Type B pancreatic cell (in vitro differentiated cells): ENCODE data around the gene IL22. TPM values are rescaled to one million over a fixed set of nuclear protein-coding genes. Genes with fewer than 3 reads are reported as not detected.
"Not testable (repeated sequence)": the region's sequence is repeated elsewhere in the genome, so short reads cannot be mapped to it uniquely, and the experiment has no call there.

Experiments used
- DNase-seq: peaks from one replicate; pipeline ENCODE4 v3.0.0; 2021; ENCODE audit warnings: mixed read lengths; ENCODE audit not compliant: unreplicated experiment; ENCODE audit errors: extremely low spot score
- H3K27ac Mint-ChIP-seq: 2 replicates; pipeline ENCODE4 v1.8.0; 2021; ENCODE audit warnings: mild to moderate bottlenecking, mixed read lengths
- H3K27me3 Mint-ChIP-seq: 2 replicates; pipeline ENCODE4 v1.8.0; 2021; ENCODE audit warnings: mixed read lengths
- H3K36me3 Mint-ChIP-seq: 2 replicates; pipeline ENCODE4 v1.8.0; 2021; ENCODE audit warnings: mixed read lengths
- H3K4me1 Mint-ChIP-seq: one replicate; pipeline ENCODE4 v1.8.0; 2021; ENCODE audit warnings: mixed read lengths; ENCODE audit not compliant: unreplicated experiment
- H3K4me3 Mint-ChIP-seq: 2 replicates; pipeline ENCODE4 v1.8.0; 2021; ENCODE audit warnings: mild to moderate bottlenecking, mixed read lengths
- H3K9me3 Mint-ChIP-seq: 2 replicates; pipeline ENCODE4 v1.8.0; 2021; ENCODE audit warnings: mixed read lengths
- total RNA-seq: library from RNA; stranded (reverse); gene quantifications from 2 replicates; pipeline ENCODE4 v1.2.1, GENCODE V29; 2021; ENCODE audit warnings: low replicate concordance
- TF ChIP-seq, protein P1 (sequence below): fragments of 200-600 bp; sonication (generic); conservative IDR thresholded peaks from 2 replicates; pipeline ENCODE4 v1.5.0; 2021; ENCODE audit warnings: antibody characterized with exemption, mild to moderate bottlenecking

IL22 gene
- total RNA-seq, 1 donor from 2014 or later, result not detected

DNA sequence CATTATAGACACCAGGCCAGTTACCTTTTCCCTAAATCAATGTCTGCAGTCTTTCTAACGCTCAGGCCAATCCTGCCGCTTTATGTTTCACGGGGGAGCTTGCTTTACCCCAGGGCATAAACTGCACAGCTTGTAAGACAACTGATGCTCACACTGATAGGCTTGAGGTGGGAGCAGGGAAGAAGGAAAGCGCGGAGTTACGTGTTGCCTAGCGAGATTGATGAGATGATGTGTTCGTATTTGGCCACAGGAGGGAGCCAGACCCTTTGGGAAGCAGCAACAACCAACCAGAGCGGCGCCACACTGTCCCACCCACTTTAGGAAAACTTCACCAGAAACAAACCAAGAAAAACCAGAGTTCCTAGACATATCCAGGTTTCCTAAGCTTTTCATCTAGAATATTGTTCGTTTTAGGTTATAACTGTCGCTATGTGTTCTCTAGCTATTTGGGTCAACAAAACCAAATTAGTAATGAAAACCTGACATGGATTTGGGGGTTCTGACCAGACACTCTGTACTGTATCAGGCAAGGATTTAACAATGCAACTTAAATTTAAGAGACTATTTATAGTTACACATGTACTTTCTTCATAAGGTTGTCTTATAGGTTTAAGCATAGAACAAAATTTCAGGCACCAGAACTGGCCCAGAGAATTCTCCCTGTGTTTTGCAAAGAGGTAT is 30.2 kb downstream of the IL22 start:
- Mint-ChIP-seq H3K9me3 (peaks cover 3% of the 10 kb centered on the region), H3K4me3 (peak overlapping the region; percentile 61), H3K27me3 (peaks cover 27% of the 10 kb centered on the region), H3K4me1 (peaks cover 7% of the 10 kb centered on the region), H3K27ac (no peak overlapping the region), H3K36me3 (no peaks in the 10 kb centered on the region)
- TF ChIP-seq, protein P1, sequence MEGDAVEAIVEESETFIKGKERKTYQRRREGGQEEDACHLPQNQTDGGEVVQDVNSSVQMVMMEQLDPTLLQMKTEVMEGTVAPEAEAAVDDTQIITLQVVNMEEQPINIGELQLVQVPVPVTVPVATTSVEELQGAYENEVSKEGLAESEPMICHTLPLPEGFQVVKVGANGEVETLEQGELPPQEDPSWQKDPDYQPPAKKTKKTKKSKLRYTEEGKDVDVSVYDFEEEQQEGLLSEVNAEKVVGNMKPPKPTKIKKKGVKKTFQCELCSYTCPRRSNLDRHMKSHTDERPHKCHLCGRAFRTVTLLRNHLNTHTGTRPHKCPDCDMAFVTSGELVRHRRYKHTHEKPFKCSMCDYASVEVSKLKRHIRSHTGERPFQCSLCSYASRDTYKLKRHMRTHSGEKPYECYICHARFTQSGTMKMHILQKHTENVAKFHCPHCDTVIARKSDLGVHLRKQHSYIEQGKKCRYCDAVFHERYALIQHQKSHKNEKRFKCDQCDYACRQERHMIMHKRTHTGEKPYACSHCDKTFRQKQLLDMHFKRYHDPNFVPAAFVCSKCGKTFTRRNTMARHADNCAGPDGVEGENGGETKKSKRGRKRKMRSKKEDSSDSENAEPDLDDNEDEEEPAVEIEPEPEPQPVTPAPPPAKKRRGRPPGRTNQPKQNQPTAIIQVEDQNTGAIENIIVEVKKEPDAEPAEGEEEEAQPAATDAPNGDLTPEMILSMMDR, result peak; percentile 92
- peak; percentile 78 for DNase-seq

DNA sequence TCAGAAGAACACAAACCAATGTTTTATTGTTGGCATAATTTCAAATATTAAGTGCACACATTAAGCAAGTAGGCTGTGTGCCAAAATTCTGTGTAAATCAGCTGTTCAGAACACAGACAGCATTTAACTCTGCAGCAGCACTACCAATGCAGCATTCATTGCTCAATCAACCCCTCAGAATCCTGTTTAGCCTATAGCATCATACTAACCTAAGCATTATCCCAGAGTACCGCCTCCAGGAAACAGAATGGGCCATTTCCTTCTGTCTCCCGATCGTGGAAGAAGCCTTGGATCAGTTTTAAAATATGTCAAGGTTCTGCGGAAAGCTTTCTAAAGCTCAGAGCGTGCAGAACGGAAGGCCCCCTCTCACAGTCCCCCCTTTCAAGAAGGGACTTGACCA is 31.1 kb downstream of the IL22 start:
- peaks cover 7% of the 10 kb centered on the region for H3K4me1 Mint-ChIP-seq
- TF ChIP-seq, protein P1, result no peak
- peaks cover 30% of the 10 kb centered on the region for H3K27me3 Mint-ChIP-seq
- H3K36me3 Mint-ChIP-seq, result no peaks in the 10 kb centered on the region
- H3K27ac Mint-ChIP-seq, result no peak overlapping the region
- H3K4me3 Mint-ChIP-seq, result no peak overlapping the region
- no peak for DNase-seq
- H3K9me3 Mint-ChIP-seq, result peaks cover 3% of the 10 kb centered on the region

DNA sequence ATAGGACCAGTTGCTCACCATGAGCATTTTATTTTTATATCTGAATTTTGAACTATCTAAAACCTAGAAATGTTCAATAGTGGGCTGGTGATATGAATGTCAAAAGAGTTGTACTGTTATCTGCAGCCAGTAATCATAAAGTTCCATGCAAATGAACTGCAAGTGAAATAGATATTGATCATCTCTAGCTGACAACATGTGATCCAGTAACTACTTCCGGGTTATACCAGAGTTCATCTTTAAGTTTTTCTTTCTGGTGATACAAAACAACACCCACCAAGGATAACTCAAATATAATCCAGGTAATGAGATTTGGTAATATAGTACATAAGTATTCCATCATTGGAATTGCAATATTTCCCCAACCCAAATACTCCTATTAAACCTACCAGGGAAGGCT is 31.9 kb downstream of the IL22 start:
- H3K36me3 Mint-ChIP-seq, result no peaks in the 10 kb centered on the region
- H3K27ac Mint-ChIP-seq, result no peak overlapping the region
- no peak overlapping the region for H3K4me3 Mint-ChIP-seq
- peaks cover 3% of the 10 kb centered on the region for H3K9me3 Mint-ChIP-seq
- peaks cover 7% of the 10 kb centered on the region for H3K4me1 Mint-ChIP-seq
- TF ChIP-seq, protein P1, result no peak
- no peak for DNase-seq
- peaks cover 30% of the 10 kb centered on the region for H3K27me3 Mint-ChIP-seq

DNA sequence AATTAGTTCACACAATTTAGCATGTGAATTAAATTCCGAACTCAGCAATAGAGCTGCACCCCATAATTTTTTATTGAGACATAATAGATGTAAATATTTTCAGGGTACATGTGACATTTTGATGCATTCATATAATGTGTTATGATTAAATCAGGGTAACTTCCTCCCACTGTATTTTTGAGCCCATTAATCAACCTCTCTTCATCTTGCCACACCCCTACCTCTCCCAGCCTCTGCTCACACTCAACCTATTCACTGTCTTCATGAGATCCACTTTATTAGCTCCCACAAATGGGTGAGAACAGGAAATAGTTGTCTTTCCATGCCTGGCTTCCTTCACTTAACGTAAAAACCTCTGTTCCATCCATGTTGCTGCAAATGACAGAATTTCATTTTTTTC is 42.5 kb downstream of the IL22 start:
- Mint-ChIP-seq H3K36me3 (no peaks in the 10 kb centered on the region), H3K9me3 (no peaks in the 10 kb centered on the region), H3K27me3 (peaks cover 3% of the 10 kb centered on the region), H3K4me1 (peaks cover 15% of the 10 kb centered on the region), H3K4me3 (no peak overlapping the region), H3K27ac (no peak overlapping the region)
- DNase-seq, result no peak
- TF ChIP-seq, protein P1, result no peak

DNA sequence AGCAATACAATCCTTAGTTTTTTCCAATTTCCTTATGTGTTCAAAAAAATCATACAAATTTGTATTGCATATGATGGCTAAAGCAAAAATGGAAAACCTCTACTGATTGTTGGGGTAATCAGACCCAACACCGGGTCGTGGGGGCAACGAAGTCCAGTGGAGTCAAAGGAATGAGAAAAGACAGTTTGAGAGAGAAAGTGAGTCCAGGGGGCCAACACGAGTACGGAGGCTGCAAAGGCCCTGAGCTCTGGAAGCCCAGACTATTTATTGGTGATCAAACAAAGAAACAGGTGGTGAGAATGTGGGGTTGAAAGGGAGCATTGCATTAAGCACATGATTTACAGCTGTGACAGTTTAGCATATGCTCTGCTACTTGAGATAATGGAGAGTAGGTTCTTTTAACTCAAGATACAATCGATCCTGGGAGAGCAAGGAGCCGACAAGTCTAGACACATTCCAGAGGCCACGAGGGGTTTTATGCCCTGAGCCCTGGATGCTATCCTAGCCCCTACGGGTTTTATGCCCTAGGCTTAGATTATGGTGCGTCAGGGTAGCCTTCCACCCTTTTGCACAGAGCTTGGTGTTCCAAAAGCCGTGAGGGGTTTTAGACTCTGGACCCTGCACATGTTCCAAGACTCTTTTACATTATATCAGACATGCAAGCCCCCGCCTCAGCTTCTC is 44.2 kb downstream of the IL22 start:
- H3K27ac Mint-ChIP-seq, H3K4me3 Mint-ChIP-seq, DNase-seq, H3K36me3 Mint-ChIP-seq, H3K27me3 Mint-ChIP-seq, H3K9me3 Mint-ChIP-seq: not testable (repeated sequence)
- H3K4me1 Mint-ChIP-seq, result peaks cover 15% of the 10 kb centered on the region

DNA sequence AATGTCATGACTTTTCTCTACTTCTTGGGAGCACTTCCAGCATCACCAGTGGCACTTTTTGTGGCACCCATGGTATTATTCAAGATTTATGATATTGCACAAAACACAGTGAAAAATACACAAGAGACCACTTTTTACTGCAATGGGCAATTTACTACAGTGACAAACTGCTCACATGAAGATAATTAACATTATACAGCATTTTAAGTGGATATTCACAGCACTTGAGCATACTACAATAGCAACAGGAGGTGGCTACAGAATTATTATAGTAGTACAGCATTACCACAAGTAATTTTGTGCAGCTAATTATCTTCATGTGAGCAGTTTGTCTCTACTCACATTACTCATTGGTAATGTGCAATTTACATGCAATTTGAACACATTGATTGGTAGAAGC is 46.1 kb downstream of the IL22 start:
- no peak overlapping the region for H3K27ac Mint-ChIP-seq
- peaks cover 15% of the 10 kb centered on the region for H3K4me1 Mint-ChIP-seq

More for the DNA sequence above, 46.1 kb downstream of the IL22 start:
- TF ChIP-seq, protein P1, result no peak
- DNase-seq, result no peak
- H3K36me3 Mint-ChIP-seq, result no peaks in the 10 kb centered on the region
- no peak overlapping the region for H3K4me3 Mint-ChIP-seq
- peaks cover 6% of the 10 kb centered on the region for H3K27me3 Mint-ChIP-seq
- no peaks in the 10 kb centered on the region for H3K9me3 Mint-ChIP-seq
